Right ventricle myocardium superior (tissue), 1 donor: ENCODE results near the gene STIP1. TPM values are rescaled to one million over a fixed set of nuclear protein-coding genes. Genes with fewer than 3 reads are reported as not detected.
"Not testable (repeated sequence)": the region's sequence is repeated elsewhere in the genome, so short reads cannot be mapped to it uniquely, and the experiment has no call there.

ENCODE experiments used
- ATAC-seq: fragments of 200-7000 bp; cut with Tn5 transposase; one replicate; pipeline ENCODE4 v1.9.1; 2020; ENCODE audit warnings: mild to moderate bottlenecking; ENCODE audit not compliant: poor library complexity
- DNase-seq: peaks from one replicate; pipeline ENCODE4 v3.0.0-alpha.2; 2020
- intact Hi-C: fragments of 100-400 bp; cut with DNase I; formaldehyde crosslinking; loops from one replicate; pipeline ENCODE4 v1.11.2; 2022
- total RNA-seq: library from RNA; stranded (reverse); fragmentation: NEBNext Ultra II Directional; extraction: Animal tissue kit (Norgen Biotek cat#: 25700); gene quantifications from one replicate; pipeline ENCODE4 v1.2.1, GENCODE V29; 2021
- donor health status: DM: no; HTN: yes; CAD: no; lungs with severe emphysema.

Gene STIP1
- total RNA-seq, 1 donor from 2014 or later = 116 TPM

GRCh38 chr11:64153812-64154211 lies 32.2 kb upstream of the STIP1 start:
- intact Hi-C loops = loop anchor here (10.0 kb wide), 1 partner anchor 309 kb away; no protein-coding TSS in a partner anchor
- no peak for DNase-seq
- ATAC-seq = no peak

DNA sequence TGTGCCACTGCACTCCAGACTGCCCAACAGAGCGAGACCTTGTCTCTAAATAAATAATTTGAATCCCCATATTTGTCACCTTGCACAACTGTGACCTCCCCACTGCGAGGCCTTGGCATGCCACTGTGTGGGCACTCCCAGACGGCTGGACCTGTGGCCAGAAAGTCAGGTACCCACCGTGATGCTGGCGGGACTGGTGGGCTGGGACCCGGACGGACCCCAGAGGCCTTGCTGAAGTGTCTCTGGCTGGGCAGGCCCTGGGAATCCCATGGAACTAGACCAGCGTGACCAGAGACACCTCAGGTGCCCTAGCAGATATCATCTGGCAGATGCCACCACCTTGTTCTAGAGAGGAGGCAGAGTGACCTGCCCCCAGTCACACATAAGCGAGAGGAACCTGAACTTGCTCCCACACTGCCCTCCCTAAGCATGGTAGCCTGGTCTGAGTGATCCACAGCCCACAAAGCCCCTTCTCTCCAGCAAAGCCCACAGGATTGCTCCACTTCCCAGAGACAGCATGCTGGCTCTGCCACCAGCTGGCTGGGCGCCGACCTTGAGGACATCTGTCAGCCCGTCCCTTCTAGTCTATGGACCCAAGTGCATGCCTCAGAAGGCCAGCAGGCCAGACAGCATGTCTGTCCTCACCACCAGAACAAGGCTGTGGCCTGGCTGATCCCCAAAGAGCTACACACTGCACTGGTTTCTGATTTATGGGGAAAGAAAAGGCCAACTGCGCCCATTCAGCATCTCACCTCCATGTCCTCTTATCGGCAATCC lies 29.5 kb upstream of the STIP1 start:
- peak; percentile 78 for DNase-seq
- intact Hi-C loops = loop anchor here (10.0 kb wide), 1 partner anchor 312 kb away; no protein-coding TSS in a partner anchor
- ATAC-seq = peak; percentile 78

- ATAC-seq (no peak), DNase-seq (no peak)
- intact Hi-C loops = loop anchor here (10.0 kb wide), 1 partner anchor 313 kb away; no protein-coding TSS in a partner anchor
These were observed 28.2 kb upstream of the STIP1 start for GRCh38 chr11:64157631-64158394.

- no peak for ATAC-seq
- intact Hi-C loops = no loop called here
- DNase-seq = no peak
These were observed 24.9 kb upstream of the STIP1 start for GRCh38 chr11:64161037-64161436.

DNA sequence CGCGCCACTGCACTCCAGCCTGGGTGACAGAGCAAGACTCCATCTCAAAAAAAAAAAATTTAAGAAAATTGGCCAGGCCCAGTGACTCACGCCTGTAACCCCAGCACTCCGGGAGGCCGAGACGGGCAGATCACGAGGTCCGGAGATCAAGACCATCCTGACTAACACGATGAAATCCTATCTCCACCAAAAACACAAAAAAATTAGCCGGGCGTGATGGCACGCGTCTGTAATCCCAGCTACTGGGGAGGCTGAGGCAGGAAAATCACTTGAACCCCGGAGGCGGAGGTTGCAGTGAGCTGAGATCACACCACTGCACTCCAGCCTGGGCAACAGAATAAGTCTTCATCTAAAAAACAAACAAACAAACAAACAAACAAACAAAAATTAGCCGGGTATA lies 23.2 kb upstream of the STIP1 start:
- DNase-seq, ATAC-seq, intact Hi-C loops: not testable (repeated sequence)

- intact Hi-C loops = no loop called here
- DNase-seq (no peak), ATAC-seq (no peak)
These were observed 22.0 kb upstream of the STIP1 start for GRCh38 chr11:64163951-64164350.

GRCh38 chr11:64164392-64165312 lies 21.3 kb upstream of the STIP1 start:
- DNase-seq (peak; percentile 65), ATAC-seq (peak; percentile 67)
- intact Hi-C loops = no loop called here

GRCh38 chr11:64165481-64165841 lies 20.5 kb upstream of the STIP1 start:
- ATAC-seq (peak; percentile 45), DNase-seq (peak; percentile 60)
- intact Hi-C loops = no loop called here

GRCh38 chr11:64165842-64166635 lies 19.9 kb upstream of the STIP1 start, which contains the start of gene MACROD1:
Gene MACROD1 (minus strand): TSS chr11:64166113. CDS start chr11:64165994, 119 bp downstream.
- ATAC-seq = peak; percentile 93
- peak; percentile 94 for DNase-seq
- intact Hi-C loops = no loop called here

- ATAC-seq = no peak
- DNase-seq = no peak
- intact Hi-C loops = no loop called here
These were observed 15.6 kb upstream of the STIP1 start for GRCh38 chr11:64170419-64170818.

GRCh38 chr11:64173616-64174355 lies 12.2 kb upstream of the STIP1 start:
- DNase-seq (no peak), ATAC-seq (peak; percentile 12)
- intact Hi-C loops = no loop called here

DNA sequence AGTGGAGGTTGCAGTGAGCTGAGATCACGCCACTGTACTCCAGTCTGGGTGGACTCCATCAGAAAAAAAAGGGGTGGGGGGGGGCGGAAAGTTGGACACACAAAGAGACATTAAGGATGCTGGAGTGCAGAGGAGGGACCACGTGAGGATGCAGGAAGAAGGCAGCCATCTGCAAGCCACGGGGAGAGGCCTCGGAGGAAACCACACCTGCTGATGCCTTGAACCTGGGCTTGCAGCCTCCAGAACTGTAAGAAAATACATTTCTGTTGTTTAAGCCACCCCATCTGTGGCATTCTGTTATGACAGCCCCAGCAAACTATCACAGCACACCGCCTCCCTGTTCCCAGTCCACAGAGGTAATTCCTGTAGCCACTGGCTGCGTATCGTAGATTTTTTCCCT lies 9.2 kb upstream of the STIP1 start:
- intact Hi-C loops = no loop called here
- ATAC-seq (no peak), DNase-seq (no peak)

DNA sequence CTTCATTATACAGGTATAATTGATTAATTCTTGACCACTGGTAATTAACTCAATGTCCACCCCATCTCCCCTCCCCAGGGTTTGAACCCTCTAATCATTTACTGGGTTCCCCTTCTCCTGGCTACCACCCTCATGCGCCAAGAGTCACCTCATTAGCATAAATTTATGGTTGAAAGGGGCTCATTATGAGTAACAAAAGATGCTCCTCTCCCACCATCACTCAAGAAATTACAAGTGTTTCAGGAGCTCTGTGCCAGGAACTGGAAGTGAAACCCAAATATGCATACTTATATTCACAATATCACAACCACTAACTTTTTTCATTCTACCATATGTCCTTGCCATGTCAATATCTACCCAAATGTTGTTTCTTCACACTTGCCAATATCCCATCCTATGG lies 7.8 kb upstream of the STIP1 start:
- ATAC-seq (no peak), DNase-seq (no peak)
- intact Hi-C loops = no loop called here

DNA sequence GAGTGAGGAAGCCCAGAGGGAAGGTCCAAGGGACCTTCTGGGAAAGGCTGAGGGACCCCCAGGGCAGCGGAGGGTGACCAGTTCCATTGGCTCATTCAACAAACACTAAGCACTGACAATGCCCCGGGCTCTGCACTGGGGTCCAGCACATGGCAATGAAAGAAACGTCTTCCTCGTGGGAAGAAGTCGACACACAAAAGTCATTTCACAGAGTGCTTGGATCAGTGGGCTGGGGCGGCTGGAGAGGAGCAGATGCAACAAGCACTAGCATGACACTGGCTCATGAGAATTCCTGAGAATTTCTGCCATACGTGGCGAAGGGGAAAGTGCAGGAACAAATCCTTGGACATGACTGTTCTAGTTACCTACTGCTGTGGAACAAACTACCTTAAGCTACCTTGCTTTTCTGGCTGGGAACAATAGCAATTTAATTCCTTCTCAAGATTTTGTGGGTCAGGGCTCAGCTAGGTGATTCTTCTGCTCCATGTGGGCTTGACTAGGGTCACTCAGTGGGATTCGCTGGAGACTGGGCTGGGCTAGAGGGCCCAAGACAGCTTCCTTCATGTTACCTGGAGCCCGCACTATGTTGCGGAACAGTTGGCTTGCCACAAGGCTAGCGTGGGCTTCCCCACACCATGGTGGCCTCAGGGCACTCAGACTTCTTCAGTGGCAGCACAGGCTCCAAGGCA lies 6.9 kb upstream of the STIP1 start:
- intact Hi-C loops = no loop called here
- DNase-seq (no peak), ATAC-seq (no peak)

GRCh38 chr11:64180891-64181290 lies 5.1 kb upstream of the STIP1 start:
- DNase-seq (no peak), ATAC-seq (no peak)
- intact Hi-C loops = no loop called here

GRCh38 chr11:64181506-64182411 lies 4.2 kb upstream of the STIP1 start:
- DNase-seq (peak; percentile 95), ATAC-seq (peak; percentile 75)
- intact Hi-C loops = no loop called here
